Lower leg skin (tissue), 3 donors: ENCODE measurements around the gene AMPH.

ENCODE experiments used
- CTCF ChIP-seq, 3 donors: fragments of 450-650 bp; IDR thresholded peaks; one replicate each; pipeline ENCODE4 v1.5.1; 2016; ENCODE audit warnings: antibody characterized with exemption in 3 of 3, mild to moderate bottlenecking in 3 of 3, moderate library complexity in 2 of 3
- POLR2A ChIP-seq, 2 donors: fragments of 450-650 bp; IDR thresholded peaks; one replicate each; pipeline ENCODE4 v1.6.1; 2016 to 2017; ENCODE audit warnings: antibody characterized with exemption in 2 of 2, mild to moderate bottlenecking in 1 of 2, moderate library complexity in 1 of 2

GRCh38 chr7:38351601-38352000, 279.6 kb downstream of the AMPH start:
- TF ChIP-seq POLR2A (IDR thresholded peaks at IDR 0.05), result no peak
- no peak for TF ChIP-seq CTCF (IDR thresholded peaks at IDR 0.05)
